Loucy (cell line): Measurements from ENCODE around the gene TXNDC17.

ENCODE experiments used
- H2AFZ ChIP-seq: fragments of 200-600 bp; sonication (generic); 2 replicates; pipeline ENCODE4 v1.6.0; 2016; ENCODE audit warnings: antibody characterized with exemption, mild to moderate bottlenecking, low read length, moderate library complexity
- H3F3A ChIP-seq: fragments of 200-600 bp; 2 replicates; pipeline ENCODE4 v1.6.0; 2016; ENCODE audit warnings: antibody characterized with exemption, low read depth, mild to moderate bottlenecking
- H3K27me3 ChIP-seq: fragments of 200-600 bp; sonication (generic); 2 replicates; pipeline ENCODE4 v1.6.1; 2014; ENCODE audit warnings: low read length, mild to moderate bottlenecking; ENCODE audit not compliant: insufficient read depth, poor library complexity, severe bottlenecking
- H3K36me3 ChIP-seq: fragments of 200-600 bp; sonication (generic); 2 replicates; pipeline ENCODE4 v1.6.1; 2016; ENCODE audit warnings: low read length; ENCODE audit not compliant: insufficient read depth
- H3K4me1 ChIP-seq: fragments of 200-600 bp; sonication (generic); 2 replicates; pipeline ENCODE4 v1.5.1; 2014; ENCODE audit warnings: low read length, mild to moderate bottlenecking; ENCODE audit not compliant: insufficient read depth, poor library complexity, severe bottlenecking
- H3K4me2 ChIP-seq: fragments of 200-600 bp; sonication (generic); 2 replicates; pipeline ENCODE4 v1.6.0; 2014; ENCODE audit warnings: antibody characterized with exemption, low read length, low read depth, mild to moderate bottlenecking; ENCODE audit not compliant: poor library complexity, severe bottlenecking
- H3K4me3 ChIP-seq: fragments of 200-600 bp; sonication (generic); 2 replicates; pipeline ENCODE4 v1.5.1; 2014; ENCODE audit warnings: low read length, mild to moderate bottlenecking, mixed read lengths; ENCODE audit not compliant: poor library complexity, severe bottlenecking
- H3K79me2 ChIP-seq: fragments of 200-600 bp; sonication (generic); 2 replicates; pipeline ENCODE4 v1.6.1; 2014; ENCODE audit warnings: low read length; ENCODE audit not compliant: insufficient read depth
- H3K9ac ChIP-seq: fragments of 200-600 bp; sonication (generic); 2 replicates; pipeline ENCODE4 v1.6.0; 2014; ENCODE audit warnings: mild to moderate bottlenecking, low read depth, low read length, moderate library complexity; ENCODE audit not compliant: poor library complexity, severe bottlenecking
- H3K9me2 ChIP-seq: fragments of 200-600 bp; sonication (generic); replicated peaks from 2 replicates; pipeline ENCODE4 v1.6.1; 2016; ENCODE audit warnings: low read depth, low read length, mixed read lengths
- H3K9me3 ChIP-seq: fragments of 200-600 bp; sonication (generic); 2 replicates; pipeline ENCODE4 v1.6.1; 2014; ENCODE audit warnings: mild to moderate bottlenecking, antibody characterized with exemption, low read length, low read depth; ENCODE audit not compliant: insufficient read depth
- H4K20me1 ChIP-seq: fragments of 200-600 bp; sonication (generic); 2 replicates; pipeline ENCODE4 v1.6.0; 2014; ENCODE audit warnings: antibody characterized with exemption, low read length, mild to moderate bottlenecking; ENCODE audit not compliant: insufficient read depth, poor library complexity, severe bottlenecking
- CTCF ChIP-seq: fragments of 200-600 bp; sonication (generic); conservative IDR thresholded peaks from 2 replicates; pipeline ENCODE4 v1.5.1; 2014; ENCODE audit warnings: mild to moderate bottlenecking, antibody characterized with exemption, low read length
- EZH2phosphoT487 ChIP-seq: fragments of 200-600 bp; IDR thresholded peaks from 2 replicates; pipeline ENCODE4 v1.6.1; 2018; ENCODE audit warnings: antibody characterized with exemption, mild to moderate bottlenecking, moderate library complexity, borderline replicate concordance

The TXNDC17 gene

GRCh38 chr17:6603744-6604325 is 37.0 kb upstream of the TXNDC17 start:
- H3K4me3 ChIP-seq = no peak overlapping the region
- no peaks in the 10 kb centered on the region for H3K9me2 ChIP-seq
- H3K4me2 ChIP-seq = no peak overlapping the region
- no peaks in the 10 kb centered on the region for H3K4me1 ChIP-seq
- no peaks in the 10 kb centered on the region for H4K20me1 ChIP-seq
- no peaks in the 10 kb centered on the region for H3K79me2 ChIP-seq
- peaks cover 72% of the 10 kb centered on the region; the same call in 1 of the 2 replicates for H3K36me3 ChIP-seq
- H2AFZ ChIP-seq = no peak overlapping the region
- H3K27me3 ChIP-seq = no peaks in the 10 kb centered on the region
- no peak overlapping the region for H3K9ac ChIP-seq
- TF ChIP-seq EZH2phosphoT487 = no peak
- TF ChIP-seq CTCF = no peak
- no peaks in the 10 kb centered on the region for H3K9me3 ChIP-seq
- no peaks in the 10 kb centered on the region for H3F3A ChIP-seq

GRCh38 chr17:6605142-6605541 is 35.7 kb upstream of the TXNDC17 start:
- H3K36me3 ChIP-seq = peaks cover 70% of the 10 kb centered on the region; the same call in 1 of the 2 replicates
- no peak overlapping the region for H3K4me3 ChIP-seq
- H3K4me2 ChIP-seq = no peak overlapping the region
- no peaks in the 10 kb centered on the region for H4K20me1 ChIP-seq
- H3K27me3 ChIP-seq = no peaks in the 10 kb centered on the region
- TF ChIP-seq EZH2phosphoT487 = no peak
- TF ChIP-seq CTCF = no peak
- no peak overlapping the region for H2AFZ ChIP-seq
- H3K4me1 ChIP-seq = no peaks in the 10 kb centered on the region
- H3K9me3 ChIP-seq = no peaks in the 10 kb centered on the region
- no peak overlapping the region for H3K9ac ChIP-seq
- H3F3A ChIP-seq = no peaks in the 10 kb centered on the region
- H3K79me2 ChIP-seq = no peaks in the 10 kb centered on the region
- H3K9me2 ChIP-seq = no peaks in the 10 kb centered on the region

DNA sequence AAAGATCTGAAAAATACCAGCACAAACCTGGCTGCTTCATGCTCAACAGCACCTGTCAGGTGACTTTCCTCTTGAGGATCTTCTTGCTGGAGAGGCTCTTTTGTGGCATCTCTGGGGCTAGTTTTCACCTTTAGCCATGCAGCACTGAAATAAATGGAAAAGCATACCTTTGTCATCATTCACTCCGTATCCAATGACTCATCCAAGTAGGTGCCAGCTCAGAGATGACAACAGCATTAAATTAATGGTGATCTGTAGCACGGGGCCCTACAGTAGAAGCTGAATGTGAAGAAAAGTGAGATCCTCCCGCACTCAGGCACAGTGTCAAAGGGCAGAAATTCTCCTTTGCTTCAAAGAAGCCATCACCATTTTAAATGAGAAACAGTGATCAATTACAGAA is 32.5 kb upstream of the TXNDC17 start:
- Histone ChIP-seq H2AFZ (no peak overlapping the region), H3K9ac (no peak overlapping the region), H3K9me2 (no peaks in the 10 kb centered on the region), H3K4me3 (no peak overlapping the region), H3F3A (no peaks in the 10 kb centered on the region), H3K4me2 (no peak overlapping the region), H3K79me2 (no peaks in the 10 kb centered on the region), H4K20me1 (no peaks in the 10 kb centered on the region), H3K27me3 (no peaks in the 10 kb centered on the region), H3K4me1 (no peaks in the 10 kb centered on the region), H3K36me3 (peaks cover 65% of the 10 kb centered on the region; the same call in 1 of the 2 replicates), H3K9me3 (no peaks in the 10 kb centered on the region)
- TF ChIP-seq CTCF (no peak), EZH2phosphoT487 (no peak)
